ENCODE data around the gene RPS27. TPM values are rescaled to one million over a fixed set of nuclear protein-coding genes. Genes with fewer than 3 reads are reported as not detected.
A peak's percentile ranks its signal among the peaks of the same experiment; 100 is the strongest.

The RPS27 gene
- total and polyA plus RNA-seq, 2 of the 13 experiments (the other 11 are each of a cell fraction or from before 2014, with no cell fraction given), result 3,737 to 9,964 TPM

GRCh38 chr1:153945795-153946621 is 44.6 kb upstream of the RPS27 start (continued):
- TF ChIP-seq TFE3 (CRISPR knock-in tag; IDR thresholded peaks at IDR 0.05), result peak; percentile 63
- no peak; the same call in 1 of the 2 replicates for TF ChIP-seq ZSCAN30 (CRISPR knock-in tag; IDR thresholded peaks at IDR 0.05)
- 0 out of 2 replicates have a peak, but pooled peaks have one; percentile 26 for TF ChIP-seq ZNF333 (CRISPR knock-in tag; IDR thresholded peaks at IDR 0.05; ENCODE audit: borderline replicate concordance)
- TF ChIP-seq NR1H2 (CRISPR knock-in tag; IDR thresholded peaks at IDR 0.05; ENCODE audit: borderline replicate concordance, low read depth), result no peak
- no peak for TF ChIP-seq SSRP1 (CRISPR knock-in tag; IDR thresholded peaks at IDR 0.05)
- no peak for TF ChIP-seq ZNF460 (CRISPR knock-in tag; IDR thresholded peaks at IDR 0.05; ENCODE audit: borderline replicate concordance)
- peak; percentile 48 for TF ChIP-seq UBTF (CRISPR knock-in tag; IDR thresholded peaks at IDR 0.05)
- TF ChIP-seq ZSCAN20 (CRISPR knock-in tag; IDR thresholded peaks at IDR 0.05; ENCODE audit: borderline replicate concordance), result no peak
- TF ChIP-seq ZBTB38 (CRISPR knock-in tag; IDR thresholded peaks at IDR 0.05), result peak; percentile 15; the same call in 1 of the 2 replicates
- no peak for TF ChIP-seq NFYB (CRISPR knock-in tag; IDR thresholded peaks at IDR 0.05)
- TF ChIP-seq KLF16 (CRISPR knock-in tag; IDR thresholded peaks at IDR 0.05), result 0 out of 4 replicates have a peak, but pooled peaks of 1 of the 2 experiments have one; percentile 9
- TF ChIP-seq NFIB (CRISPR knock-in tag; IDR thresholded peaks at IDR 0.05; ENCODE audit: borderline replicate concordance), result no peak
- peak; percentile 26; the same call in 1 of the 2 replicates for TF ChIP-seq ZGPAT (CRISPR knock-in tag; IDR thresholded peaks at IDR 0.05)
- TF ChIP-seq MEIS2 (CRISPR knock-in tag; IDR thresholded peaks at IDR 0.05), result 0 out of 2 replicates have a peak, but pooled peaks have one; percentile 22
- TF ChIP-seq MTF2 (CRISPR knock-in tag; IDR thresholded peaks at IDR 0.05; ENCODE audit: borderline replicate concordance), result no peak
- peak; percentile 83 for TF ChIP-seq ZNF501 (CRISPR knock-in tag; IDR thresholded peaks at IDR 0.05)
- peak; percentile 51; the same call in 1 of the 2 replicates for TF ChIP-seq THAP11 (CRISPR knock-in tag; IDR thresholded peaks at IDR 0.05)
- TF ChIP-seq SNRNP70 (IDR thresholded peaks at IDR 0.05; ENCODE audit: low read depth, low read length), result no peak
- peak; percentile 23; the same call in 1 of the 2 replicates for TF ChIP-seq BRD4 (CRISPR knock-in tag; IDR thresholded peaks at IDR 0.05)
- TF ChIP-seq GABPA (IDR thresholded peaks at IDR 0.05; ENCODE audit: low read depth, low read length), result peak; percentile 52
- TF ChIP-seq GABPA (CRISPR knock-in tag; IDR thresholded peaks at IDR 0.05; ENCODE audit: low read depth), result peak; percentile 55
- peak; percentile 33; the same call in 1 of the 2 replicates for TF ChIP-seq ETV5 (CRISPR knock-in tag; IDR thresholded peaks at IDR 0.05; ENCODE audit: borderline replicate concordance)
- peak; percentile 74; the same call in 1 of the 2 replicates for TF ChIP-seq WIZ (CRISPR knock-in tag; IDR thresholded peaks at IDR 0.05)
- peak; percentile 43; the same call in 1 of the 2 replicates for TF ChIP-seq ZBTB42 (CRISPR knock-in tag; IDR thresholded peaks at IDR 0.05)
- TF ChIP-seq ZNF138 (CRISPR knock-in tag; IDR thresholded peaks at IDR 0.05; ENCODE audit: low read depth), result 0 out of 2 replicates have a peak, but pooled peaks have one; percentile 42
